ENCODE results near the gene GYG2. TPM values are rescaled to one million over a fixed set of nuclear protein-coding genes. Genes with fewer than 3 reads are reported as not detected.

GYG2 gene
- polyA plus RNA-seq, 1 of the 3 experiments (the other 2 are of a cell fraction): 1.8 TPM

DNA sequence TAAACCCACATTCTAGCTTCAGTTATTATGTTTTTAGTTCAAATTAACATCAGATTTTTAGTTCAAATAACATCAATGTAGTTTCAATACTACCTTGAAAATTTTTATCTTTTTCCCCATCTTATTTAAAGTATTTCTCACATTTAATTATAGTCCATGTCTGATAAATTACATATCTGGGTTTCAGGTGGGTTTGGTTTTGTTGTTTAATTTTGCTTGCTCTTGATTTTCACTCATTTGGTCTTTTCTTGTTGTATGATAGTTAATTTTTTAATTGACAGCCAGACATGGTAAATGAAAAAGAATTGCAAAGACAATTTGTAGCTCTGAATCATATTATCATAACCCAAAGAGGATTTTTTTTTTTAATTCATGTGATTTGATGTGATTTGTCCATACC is 41.9 kb downstream of the GYG2 start:
- Histone ChIP-seq H3F3A (replicated peaks; ENCODE audit: insufficient read depth) (no peaks in the 10 kb centered on the region), H3K9me2 (no peaks in the 10 kb centered on the region), H3K9me3 (no peaks in the 10 kb centered on the region), H3K9ac (no peak overlapping the region), H3K27me3 (ENCODE audit: insufficient read depth) (no peaks in the 10 kb centered on the region; the same call in 1 of the 2 replicates), H3K4me3 (ENCODE audit: low read depth in 2 of 2, low read length in 1 of 2) (no peak overlapping the region), H3K79me2 (ENCODE audit: insufficient read depth) (no peaks in the 10 kb centered on the region), H4K20me1 (ENCODE audit: insufficient read depth) (no peaks in the 10 kb centered on the region), H3K4me2 (no peak overlapping the region), H3K4me1 (ENCODE audit: control insufficient read depth in 1 of 2, insufficient read depth in 2 of 2, low read depth in 1 of 2, low read length in 1 of 2) (no peaks in the 10 kb centered on the region), H3K36me3 (replicated peaks in 1 of 2; ENCODE audit: control insufficient read depth in 1 of 2, insufficient read depth in 2 of 2, low read length in 1 of 2) (no peaks in the 10 kb centered on the region), H2AFZ (ENCODE audit: low read depth) (no peak overlapping the region), H3K27ac (ENCODE audit: low read depth in 2 of 2, low read length in 1 of 2) (no peak overlapping the region)
- TF ChIP-seq NRF1 (IDR thresholded peaks at IDR 0.05; ENCODE audit: low read depth, low read length) (no peak), YY1 (IDR thresholded peaks at IDR 0.05; ENCODE audit: low read depth) (no peak), NFIC (IDR thresholded peaks at IDR 0.05; ENCODE audit: borderline replicate concordance) (no peak)
- TF ChIP-seq, protein P1, sequence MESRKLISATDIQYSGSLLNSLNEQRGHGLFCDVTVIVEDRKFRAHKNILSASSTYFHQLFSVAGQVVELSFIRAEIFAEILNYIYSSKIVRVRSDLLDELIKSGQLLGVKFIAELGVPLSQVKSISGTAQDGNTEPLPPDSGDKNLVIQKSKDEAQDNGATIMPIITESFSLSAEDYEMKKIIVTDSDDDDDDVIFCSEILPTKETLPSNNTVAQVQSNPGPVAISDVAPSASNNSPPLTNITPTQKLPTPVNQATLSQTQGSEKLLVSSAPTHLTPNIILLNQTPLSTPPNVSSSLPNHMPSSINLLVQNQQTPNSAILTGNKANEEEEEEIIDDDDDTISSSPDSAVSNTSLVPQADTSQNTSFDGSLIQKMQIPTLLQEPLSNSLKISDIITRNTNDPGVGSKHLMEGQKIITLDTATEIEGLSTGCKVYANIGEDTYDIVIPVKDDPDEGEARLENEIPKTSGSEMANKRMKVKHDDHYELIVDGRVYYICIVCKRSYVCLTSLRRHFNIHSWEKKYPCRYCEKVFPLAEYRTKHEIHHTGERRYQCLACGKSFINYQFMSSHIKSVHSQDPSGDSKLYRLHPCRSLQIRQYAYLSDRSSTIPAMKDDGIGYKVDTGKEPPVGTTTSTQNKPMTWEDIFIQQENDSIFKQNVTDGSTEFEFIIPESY (IDR thresholded peaks at IDR 0.05; ENCODE audit: borderline replicate concordance, low read depth): no peak
- TF ChIP-seq, protein P2, sequence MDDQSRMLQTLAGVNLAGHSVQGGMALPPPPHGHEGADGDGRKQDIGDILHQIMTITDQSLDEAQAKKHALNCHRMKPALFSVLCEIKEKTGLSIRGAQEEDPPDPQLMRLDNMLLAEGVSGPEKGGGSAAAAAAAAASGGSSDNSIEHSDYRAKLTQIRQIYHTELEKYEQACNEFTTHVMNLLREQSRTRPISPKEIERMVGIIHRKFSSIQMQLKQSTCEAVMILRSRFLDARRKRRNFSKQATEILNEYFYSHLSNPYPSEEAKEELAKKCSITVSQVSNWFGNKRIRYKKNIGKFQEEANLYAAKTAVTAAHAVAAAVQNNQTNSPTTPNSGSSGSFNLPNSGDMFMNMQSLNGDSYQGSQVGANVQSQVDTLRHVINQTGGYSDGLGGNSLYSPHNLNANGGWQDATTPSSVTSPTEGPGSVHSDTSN (IDR thresholded peaks at IDR 0.05): no peak
- DNase-seq: no peak
- ChIA-PET POLR2A (no interaction called here), CTCF (interaction anchor here (0.7 kb wide), 1 partner anchor 167 kb away, joined by 3 read pairs; no protein-coding TSS in a partner anchor)

DNA sequence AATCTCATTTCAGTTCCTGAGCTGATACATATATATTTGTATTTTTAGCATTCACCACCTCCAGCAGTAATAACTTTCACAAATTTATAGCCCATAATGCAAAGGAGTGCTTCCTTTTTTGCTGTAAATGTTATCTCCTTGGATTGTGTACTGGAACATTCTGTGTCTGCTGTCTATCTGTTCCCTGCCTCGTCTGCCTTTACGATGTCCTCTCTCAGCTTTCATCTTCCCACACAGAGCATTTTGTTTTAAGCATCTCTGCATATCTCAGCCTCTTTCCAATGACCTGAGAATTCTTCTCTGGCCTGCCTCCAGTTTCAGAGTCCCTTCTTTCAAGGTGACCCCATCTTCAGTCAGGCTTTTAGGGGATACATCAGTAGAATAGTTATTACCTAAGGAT is 43.1 kb downstream of the GYG2 start:
- Histone ChIP-seq H3K79me2 (ENCODE audit: insufficient read depth) (no peaks in the 10 kb centered on the region), H3K9ac (no peak overlapping the region), H3F3A (replicated peaks; ENCODE audit: insufficient read depth) (no peaks in the 10 kb centered on the region), H3K27ac (ENCODE audit: low read depth in 2 of 2, low read length in 1 of 2) (no peak overlapping the region), H3K4me1 (ENCODE audit: control insufficient read depth in 1 of 2, insufficient read depth in 2 of 2, low read depth in 1 of 2, low read length in 1 of 2) (no peaks in the 10 kb centered on the region), H3K4me2 (no peak overlapping the region), H3K9me2 (no peaks in the 10 kb centered on the region), H3K9me3 (no peaks in the 10 kb centered on the region), H3K4me3 (ENCODE audit: low read depth in 2 of 2, low read length in 1 of 2) (no peak overlapping the region), H3K27me3 (ENCODE audit: insufficient read depth) (no peaks in the 10 kb centered on the region; the same call in 1 of the 2 replicates), H2AFZ (ENCODE audit: low read depth) (no peak overlapping the region), H3K36me3 (replicated peaks in 1 of 2; ENCODE audit: control insufficient read depth in 1 of 2, insufficient read depth in 2 of 2, low read length in 1 of 2) (no peaks in the 10 kb centered on the region), H4K20me1 (ENCODE audit: insufficient read depth) (no peaks in the 10 kb centered on the region)
- 47% methylated on average over 2 of the region's 2 CpGs for WGBS (ENCODE audit: low lambda C conversion rate)
- no peak for TF ChIP-seq RFX5 (IDR thresholded peaks at IDR 0.05; ENCODE audit: low read length)
- no peak for TF ChIP-seq TCF12 (IDR thresholded peaks at IDR 0.05)
- no peak for TF ChIP-seq SIN3A (IDR thresholded peaks at IDR 0.05; ENCODE audit: borderline replicate concordance, low read depth, low read length)
- no peak for DNase-seq
- ChIA-PET POLR2A (no interaction called here), CTCF (no interaction called here)

DNA sequence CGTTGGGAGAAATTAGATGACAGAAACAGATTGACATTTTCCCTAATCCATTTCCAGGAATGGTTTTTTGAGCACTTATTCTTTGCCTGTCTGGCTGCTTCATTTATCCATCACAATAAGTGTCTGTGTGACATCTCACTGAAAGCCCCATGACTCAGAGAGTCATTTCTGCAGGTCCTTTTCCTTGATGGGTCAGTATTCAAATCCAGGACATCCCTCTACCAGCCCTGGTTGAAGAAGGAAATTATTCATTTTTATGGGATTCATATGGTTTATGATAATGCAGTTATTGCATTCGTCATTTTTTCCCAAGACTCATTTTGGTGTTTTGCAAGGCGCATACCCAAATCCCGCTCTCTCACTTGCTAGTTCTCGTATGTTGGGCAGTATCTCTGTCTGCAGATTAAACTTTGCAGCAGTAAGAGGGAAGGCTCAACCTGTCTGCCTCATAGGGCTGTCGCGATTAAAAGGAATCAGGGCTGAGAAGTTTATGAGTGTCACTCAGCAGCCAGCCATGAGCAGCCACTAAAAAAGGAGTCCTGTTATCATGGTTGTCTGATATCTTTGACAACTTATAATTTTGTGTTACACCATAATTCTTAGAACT is 44.0 kb downstream of the GYG2 start:
- no peak overlapping the region for H3K9ac ChIP-seq
- no peak overlapping the region for H2AFZ ChIP-seq (ENCODE audit: low read depth)
- H3K4me1 ChIP-seq (ENCODE audit: control insufficient read depth in 1 of 2, insufficient read depth in 2 of 2, low read depth in 1 of 2, low read length in 1 of 2): no peaks in the 10 kb centered on the region
- H3K4me3 ChIP-seq (ENCODE audit: low read depth in 2 of 2, low read length in 1 of 2): no peak overlapping the region
- WGBS (ENCODE audit: low lambda C conversion rate): 64% methylated on average over 7 of the region's 7 CpGs
- H3K79me2 ChIP-seq (ENCODE audit: insufficient read depth): no peaks in the 10 kb centered on the region
- H3K9me3 ChIP-seq: no peaks in the 10 kb centered on the region
- no peak for DNase-seq
- CTCF ChIA-PET: no interaction called here
- H3K27ac ChIP-seq (ENCODE audit: low read depth in 2 of 2, low read length in 1 of 2): no peak overlapping the region
- POLR2A ChIA-PET: no interaction called here
- no peaks in the 10 kb centered on the region for H3K9me2 ChIP-seq
- no peaks in the 10 kb centered on the region for H4K20me1 ChIP-seq (ENCODE audit: insufficient read depth)
- TF ChIP-seq, protein P3, sequence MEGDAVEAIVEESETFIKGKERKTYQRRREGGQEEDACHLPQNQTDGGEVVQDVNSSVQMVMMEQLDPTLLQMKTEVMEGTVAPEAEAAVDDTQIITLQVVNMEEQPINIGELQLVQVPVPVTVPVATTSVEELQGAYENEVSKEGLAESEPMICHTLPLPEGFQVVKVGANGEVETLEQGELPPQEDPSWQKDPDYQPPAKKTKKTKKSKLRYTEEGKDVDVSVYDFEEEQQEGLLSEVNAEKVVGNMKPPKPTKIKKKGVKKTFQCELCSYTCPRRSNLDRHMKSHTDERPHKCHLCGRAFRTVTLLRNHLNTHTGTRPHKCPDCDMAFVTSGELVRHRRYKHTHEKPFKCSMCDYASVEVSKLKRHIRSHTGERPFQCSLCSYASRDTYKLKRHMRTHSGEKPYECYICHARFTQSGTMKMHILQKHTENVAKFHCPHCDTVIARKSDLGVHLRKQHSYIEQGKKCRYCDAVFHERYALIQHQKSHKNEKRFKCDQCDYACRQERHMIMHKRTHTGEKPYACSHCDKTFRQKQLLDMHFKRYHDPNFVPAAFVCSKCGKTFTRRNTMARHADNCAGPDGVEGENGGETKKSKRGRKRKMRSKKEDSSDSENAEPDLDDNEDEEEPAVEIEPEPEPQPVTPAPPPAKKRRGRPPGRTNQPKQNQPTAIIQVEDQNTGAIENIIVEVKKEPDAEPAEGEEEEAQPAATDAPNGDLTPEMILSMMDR (IDR thresholded peaks at IDR 0.05): no peak
- H3F3A ChIP-seq (replicated peaks; ENCODE audit: insufficient read depth): no peaks in the 10 kb centered on the region
- H3K4me2 ChIP-seq: no peak overlapping the region
- no peaks in the 10 kb centered on the region; the same call in 1 of the 2 replicates for H3K27me3 ChIP-seq (ENCODE audit: insufficient read depth)
- H3K36me3 ChIP-seq (replicated peaks in 1 of 2; ENCODE audit: control insufficient read depth in 1 of 2, insufficient read depth in 2 of 2, low read length in 1 of 2): no peaks in the 10 kb centered on the region

Data from SK-N-SH (cell line).